Ecto neural progenitor cell (in vitro differentiated cells): ENCODE results near the gene PDLIM4.
A peak's percentile ranks its signal among the peaks of the same experiment; 100 is the strongest.

Experiments
- DNase-seq: peaks from one replicate; pipeline ENCODE4 v3.0.0-alpha.2; 2018; ENCODE audit warnings: low spot score

PDLIM4 gene

GRCh38 chr5:132283423-132284043 is 26.0 kb downstream of the PDLIM4 start:
- no peak for DNase-seq

- no peak for DNase-seq
Observed at GRCh38 chr5:132289097-132289496, 31.6 kb downstream of the PDLIM4 start.

GRCh38 chr5:132291026-132291425 is 33.5 kb downstream of the PDLIM4 start:
- no peak for DNase-seq

GRCh38 chr5:132293066-132293991 is 35.8 kb downstream of the PDLIM4 start:
- peak; percentile 88 for DNase-seq

GRCh38 chr5:132293992-132294727 is 36.7 kb downstream of the PDLIM4 start, which contains the start of gene SLC22A4:
TSS of gene SLC22A4 (plus strand) at chr5:132294394. CDS start at chr5:132294617, 223 bp downstream.
- DNase-seq, result peak; percentile 95

GRCh38 chr5:132294728-132295504 is 37.4 kb downstream of the PDLIM4 start:
- peak; percentile 72 for DNase-seq

- DNase-seq, result no peak
Observed at GRCh38 chr5:132295505-132296411, 38.3 kb downstream of the PDLIM4 start.

- DNase-seq, result no peak
Observed at GRCh38 chr5:132296412-132297016, 39.0 kb downstream of the PDLIM4 start.

- DNase-seq, result no peak
Observed at GRCh38 chr5:132297211-132297940, 39.9 kb downstream of the PDLIM4 start.

- no peak for DNase-seq
Observed at GRCh38 chr5:132298298-132299212, 41.1 kb downstream of the PDLIM4 start.

GRCh38 chr5:132299917-132300316 is 42.4 kb downstream of the PDLIM4 start:
- DNase-seq, result no peak

- no peak for DNase-seq
Observed at GRCh38 chr5:132300577-132301343, 43.3 kb downstream of the PDLIM4 start.

GRCh38 chr5:132301344-132302271 is 44.1 kb downstream of the PDLIM4 start:
- no peak for DNase-seq

GRCh38 chr5:132302413-132302812 is 44.9 kb downstream of the PDLIM4 start:
- no peak for DNase-seq

GRCh38 chr5:132303589-132303988 is 46.1 kb downstream of the PDLIM4 start:
- no peak for DNase-seq

- no peak for DNase-seq
Observed at GRCh38 chr5:132305420-132305819, 47.9 kb downstream of the PDLIM4 start.

- no peak for DNase-seq
Observed at GRCh38 chr5:132308701-132309100, 51.2 kb downstream of the PDLIM4 start.
